Activated naive CD4-positive, alpha-beta T cell treated with anti-CD3 and anti-CD28 coated beads, Interleukin-2, amount 50 U/mL, for 16 hours (primary cell): Measurements from ENCODE around the gene HSPA6.
A peak's percentile ranks its signal among the peaks of the same experiment; 100 is the strongest.
"Not testable (repeated sequence)": the region's sequence is repeated elsewhere in the genome, so short reads cannot be mapped to it uniquely, and the experiment has no call there.

Experiments
- DNase-seq: peaks from one replicate; pipeline ENCODE4 v3.0.0-alpha.2; 2020

HSPA6 gene

DNA sequence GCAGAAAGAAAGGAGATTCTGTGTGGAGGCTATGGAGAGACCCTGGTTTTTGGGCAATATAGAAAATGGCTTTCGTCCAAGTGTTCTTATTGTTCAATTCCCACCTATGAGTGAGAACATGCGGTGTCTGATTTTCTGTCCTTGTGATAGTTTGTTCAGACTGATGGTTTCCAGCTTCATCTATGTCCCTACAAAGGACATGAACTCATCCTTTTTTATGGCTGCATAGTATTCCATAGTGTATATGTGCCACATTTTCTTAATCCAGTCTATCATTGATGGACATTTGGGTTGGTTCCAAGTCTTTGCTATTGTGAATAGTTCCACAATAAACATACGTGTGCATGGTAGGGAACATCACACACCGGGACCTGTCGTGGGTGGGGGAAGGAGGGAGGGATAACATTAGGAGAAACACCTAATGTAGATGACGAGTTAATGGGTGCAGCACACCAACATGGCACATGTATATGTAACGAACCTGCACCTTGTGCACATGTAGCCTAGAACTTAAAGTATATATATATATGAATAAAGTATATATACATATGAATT, 14.7 kb downstream of the HSPA6 start:
- not testable (repeated sequence) for DNase-seq

DNA sequence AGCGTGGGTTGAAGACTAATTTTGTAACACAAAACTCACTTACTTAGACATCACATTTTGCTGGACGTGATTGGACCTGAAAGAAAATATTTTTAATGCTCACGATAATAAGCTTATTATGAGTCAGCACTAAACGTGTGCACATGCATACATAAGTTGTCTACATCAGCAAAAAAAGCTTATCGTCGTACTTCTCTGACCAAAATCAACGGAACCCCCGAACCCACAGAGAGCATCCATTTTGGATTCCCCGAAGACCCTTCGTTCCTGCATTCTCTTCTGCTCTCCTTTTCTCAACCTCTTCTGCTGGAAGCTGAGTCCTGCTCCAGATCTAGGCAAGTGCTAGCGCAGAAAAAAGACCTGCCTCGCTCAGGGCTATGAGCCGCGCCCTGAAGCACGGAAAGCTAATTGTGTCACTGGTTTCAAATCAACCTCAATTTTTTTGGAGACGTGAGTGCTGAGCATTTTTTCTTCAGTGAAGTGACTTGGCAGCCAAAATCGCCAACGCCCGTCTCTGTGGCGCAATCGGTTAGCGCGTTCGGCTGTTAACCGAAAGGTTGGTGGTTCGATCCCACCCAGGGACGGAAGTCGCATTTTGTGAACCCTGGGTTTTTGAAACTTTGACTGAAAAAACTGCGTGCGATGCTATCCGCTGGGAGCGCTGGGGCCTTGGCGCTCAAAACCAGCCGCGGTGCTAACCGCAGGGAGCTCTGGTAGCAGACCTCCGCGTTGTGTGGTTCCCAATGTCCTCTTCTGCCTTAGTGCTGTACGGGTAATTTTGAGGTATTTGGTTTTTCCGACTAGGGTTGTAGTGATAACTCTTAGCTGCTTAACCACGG, 15.6 kb downstream of the HSPA6 start:
- peak; percentile 89 for DNase-seq

DNA sequence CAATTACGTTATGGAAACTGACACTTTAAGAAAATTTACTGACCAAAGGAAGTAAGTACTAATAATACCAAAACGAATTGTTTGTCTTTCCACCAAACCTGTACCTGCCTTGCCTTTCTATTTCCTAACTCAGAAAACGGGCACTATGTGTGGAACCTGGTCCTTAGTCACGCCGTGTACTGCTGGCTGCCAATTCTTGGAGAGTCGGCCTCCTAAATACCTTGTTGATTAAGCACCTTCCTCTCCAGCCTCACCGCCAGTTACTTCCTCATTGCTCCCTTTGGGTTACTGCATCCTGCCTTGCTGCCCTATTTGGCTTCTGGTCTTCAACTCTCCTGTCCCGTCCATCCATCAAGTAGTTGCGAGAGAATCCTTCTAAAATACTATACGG, 16.2 kb downstream of the HSPA6 start:
- not testable (repeated sequence) for DNase-seq

DNA sequence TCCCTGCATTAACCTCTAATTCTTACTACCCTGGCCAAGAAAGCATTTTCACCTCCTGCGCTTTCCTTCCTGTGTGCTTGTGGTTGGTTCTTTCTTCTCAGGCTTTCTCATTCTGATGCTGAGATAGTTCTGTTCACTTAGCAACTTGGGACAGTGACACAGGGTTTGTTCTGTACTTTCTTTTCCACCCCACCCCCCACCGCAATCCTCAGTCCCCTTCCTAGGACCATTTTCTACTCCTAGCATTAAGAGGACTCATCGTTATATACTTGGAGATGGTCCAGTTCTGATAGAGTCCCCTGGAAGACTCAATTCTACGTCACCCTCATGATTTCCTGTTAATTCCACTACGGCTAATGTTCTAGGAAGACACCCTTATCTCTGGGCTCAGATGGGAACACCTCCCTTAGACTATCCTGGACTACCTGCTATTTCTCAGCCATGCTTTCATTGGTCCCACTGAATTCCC, 17.8 kb downstream of the HSPA6 start:
- DNase-seq, result peak; percentile 31

DNA sequence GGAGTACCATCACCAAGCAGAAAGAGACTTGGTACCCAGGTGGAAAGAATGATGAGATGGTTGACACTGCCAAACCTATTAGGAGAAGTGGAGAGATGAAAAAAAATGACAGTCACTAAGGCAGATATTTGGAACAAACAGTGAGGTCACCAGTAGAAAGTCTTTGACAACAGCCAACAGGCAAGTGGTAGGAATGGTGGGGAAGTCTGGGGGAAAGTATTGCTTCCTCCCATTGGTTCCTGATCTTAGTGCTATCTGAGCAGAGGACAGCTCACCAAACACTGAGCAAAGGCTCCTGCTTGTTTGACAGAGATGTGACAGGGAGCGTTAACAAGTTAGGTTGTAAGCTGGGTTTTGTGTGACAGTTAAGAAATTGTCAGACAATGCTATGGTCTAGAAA, 18.8 kb downstream of the HSPA6 start:
- not testable (repeated sequence) for DNase-seq

DNA sequence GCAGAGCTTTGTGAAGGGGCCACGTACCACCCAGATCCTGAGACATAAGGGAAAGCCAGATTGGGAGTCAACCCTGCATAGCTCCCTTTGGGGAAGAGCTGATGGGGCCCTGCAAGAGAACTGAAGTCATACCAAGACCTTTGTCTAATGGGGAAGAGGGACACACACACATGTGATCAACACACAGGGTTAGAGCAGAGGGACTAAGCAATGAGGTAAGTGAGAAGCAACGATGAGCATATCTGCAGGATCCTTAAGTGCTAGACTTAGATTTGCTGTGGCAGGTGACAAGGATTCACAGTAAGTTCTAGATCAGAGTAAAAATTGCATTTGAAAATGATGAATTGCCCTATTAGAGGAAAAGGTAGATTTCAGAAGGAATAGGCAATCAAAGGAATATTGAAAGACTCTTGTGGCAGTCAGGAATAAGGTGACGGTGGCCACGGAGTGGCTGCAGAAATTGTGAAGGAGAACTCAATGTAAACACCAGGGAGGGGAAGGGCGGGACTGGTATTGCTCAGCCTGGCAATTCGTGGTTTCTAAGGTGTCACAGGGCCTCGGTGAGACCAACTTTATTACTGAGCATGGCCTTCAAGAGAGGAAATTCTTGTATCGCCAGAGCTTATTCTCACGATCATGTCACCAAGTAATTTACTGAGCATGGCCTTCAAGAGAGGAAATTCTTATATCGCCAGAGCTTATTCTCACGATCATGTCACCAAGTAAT, 20.8 kb downstream of the HSPA6 start:
- not testable (repeated sequence) for DNase-seq

DNA sequence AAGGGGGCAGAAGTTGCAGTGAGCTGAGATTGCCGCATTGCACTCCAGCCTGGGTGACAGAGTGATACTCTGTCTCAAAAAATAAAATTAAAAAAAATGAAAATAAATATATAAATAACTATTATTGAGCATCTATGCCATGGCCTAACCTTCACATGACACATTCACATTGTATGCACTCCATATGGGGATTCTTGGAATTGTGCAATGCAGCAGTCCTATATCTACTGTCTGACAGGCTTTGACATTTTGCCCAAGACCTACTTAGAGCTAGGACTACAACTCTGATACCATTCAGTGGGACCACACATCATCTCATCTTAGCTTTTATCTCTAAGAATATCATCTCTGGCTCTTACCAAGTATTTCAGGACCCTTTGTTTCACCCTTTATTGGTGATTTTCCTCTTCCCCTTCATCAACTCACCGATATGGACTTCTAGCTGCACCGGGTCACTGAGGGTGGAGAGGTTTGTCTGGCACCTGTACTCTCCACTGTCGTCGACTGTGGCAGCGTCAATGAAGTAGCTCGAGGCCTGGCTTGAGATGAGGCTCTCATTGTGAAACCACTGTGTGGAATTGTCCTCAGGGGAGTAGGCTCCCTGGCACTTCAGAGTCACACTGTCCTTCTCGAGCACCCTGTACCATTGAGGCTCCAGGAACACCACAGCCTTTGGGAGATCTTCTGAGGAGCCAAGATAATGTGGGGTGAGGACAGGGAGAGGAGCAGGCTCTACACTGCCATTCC, 23.8 kb downstream of the HSPA6 start:
- DNase-seq, result not testable (repeated sequence)

DNA sequence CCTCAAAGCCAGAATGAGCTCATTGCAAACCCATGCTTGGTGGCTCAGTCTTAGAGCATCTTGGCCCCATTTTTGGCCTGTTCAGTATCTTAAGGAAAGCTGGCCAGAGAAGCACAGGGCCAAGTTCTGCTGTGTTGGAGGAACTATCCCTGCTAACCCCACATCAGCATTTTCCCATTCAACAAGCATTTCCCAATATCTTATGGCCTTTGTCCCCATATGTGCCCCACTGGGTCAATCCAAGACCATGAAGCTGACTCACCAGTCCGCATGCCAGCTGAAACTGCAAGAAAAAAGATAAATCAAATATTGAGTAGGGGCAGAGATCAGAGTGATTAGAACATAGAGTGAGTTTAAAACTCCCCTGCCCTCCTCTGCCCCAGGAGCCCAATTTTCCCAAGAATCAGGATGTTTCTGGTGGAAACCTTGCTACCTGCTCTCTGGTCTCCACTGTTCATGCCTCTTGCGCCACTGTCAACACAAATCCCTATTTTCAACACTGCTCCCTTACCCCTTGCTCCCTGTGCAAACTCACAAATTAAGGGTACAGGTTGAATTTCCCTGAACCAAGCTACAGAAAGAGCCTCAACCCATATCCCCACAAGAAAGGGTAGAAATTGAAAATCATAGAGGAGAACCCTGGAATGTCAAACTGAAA, 24.5 kb downstream of the HSPA6 start:
- DNase-seq, result not testable (repeated sequence)

DNA sequence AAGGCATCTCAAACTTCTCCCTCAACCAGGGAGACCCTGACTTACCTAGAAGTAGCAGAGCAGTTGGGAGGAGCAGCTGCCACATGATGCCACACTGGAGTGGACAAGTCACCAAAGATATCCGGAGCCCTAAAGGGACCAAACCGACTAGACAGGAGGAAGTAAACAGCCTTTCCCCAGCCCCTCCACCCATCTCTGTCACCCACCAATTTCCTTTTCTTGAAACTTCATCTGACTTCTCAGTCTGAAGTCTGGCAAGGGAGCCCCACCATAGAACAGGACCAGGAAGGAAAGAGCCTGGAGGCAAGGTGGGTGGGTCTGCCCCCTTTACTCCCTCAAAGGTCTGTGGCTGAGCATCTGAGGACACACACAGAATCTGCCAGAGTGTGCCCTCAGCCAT, 25.3 kb downstream of the HSPA6 start, which contains the start of gene FCGR3A:
Gene FCGR3A (minus strand): TSS at position 167 of the 400 bp plus-strand sequence. CDS start 82 bp downstream, at position 85.
- no peak for DNase-seq

DNA sequence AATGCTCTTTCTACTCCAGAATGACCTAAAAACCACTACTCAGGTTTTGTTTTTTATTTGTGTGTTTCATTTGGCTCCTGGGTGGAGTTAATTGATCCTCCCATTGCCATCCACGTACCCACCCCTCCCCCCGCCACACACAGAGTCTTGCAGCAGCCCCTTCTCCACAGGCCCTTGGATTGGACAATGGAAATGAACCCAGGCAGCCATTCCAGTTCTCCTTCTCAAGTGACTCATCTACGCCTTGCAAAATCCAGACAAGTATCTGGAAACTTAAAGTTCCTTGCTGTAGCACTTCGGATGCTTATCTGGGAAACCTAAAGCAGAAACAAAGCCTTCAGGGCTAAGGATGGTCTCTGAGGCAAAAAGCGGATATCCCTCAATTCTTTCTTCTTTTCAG, 26.6 kb downstream of the HSPA6 start:
- not testable (repeated sequence) for DNase-seq

DNA sequence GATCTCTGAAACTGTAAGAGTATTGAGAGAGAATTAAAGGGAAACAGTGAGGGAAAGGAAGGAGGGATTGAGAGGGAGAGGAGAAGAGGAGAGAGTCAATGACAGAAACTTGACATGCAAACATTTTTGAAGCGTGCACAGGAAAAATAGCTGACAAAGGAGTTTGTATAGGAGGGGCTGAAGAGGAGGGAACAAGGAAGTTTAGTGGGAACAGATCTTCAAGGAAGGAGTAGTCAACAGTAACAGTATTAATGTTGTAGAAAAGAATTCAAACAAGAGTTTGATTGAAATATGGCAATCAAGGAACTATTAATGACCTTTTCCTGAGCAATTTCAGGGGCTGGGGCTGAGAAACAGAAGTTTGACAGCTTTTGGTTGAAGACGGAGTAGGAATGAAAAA, 29.3 kb downstream of the HSPA6 start:
- DNase-seq, result not testable (repeated sequence)

DNA sequence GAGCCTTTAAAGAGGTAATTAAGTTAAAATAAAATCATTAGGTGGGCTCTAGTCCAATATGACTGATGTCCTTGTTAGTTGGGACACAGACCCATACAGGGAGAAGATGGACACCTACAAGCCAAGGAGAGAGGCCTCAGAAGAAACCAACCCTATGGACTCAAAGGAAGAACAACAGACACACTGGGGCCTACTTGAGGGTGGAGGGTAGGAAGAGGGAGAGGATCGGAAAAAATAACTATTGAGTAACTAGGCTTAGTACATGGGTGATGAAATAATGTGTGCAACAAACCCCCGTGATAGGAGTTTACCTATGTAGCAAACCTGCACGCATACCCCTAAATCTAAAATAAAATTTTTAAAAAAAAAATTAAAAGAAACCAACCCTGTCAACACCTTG, 30.0 kb downstream of the HSPA6 start:
- DNase-seq, result not testable (repeated sequence)

DNA sequence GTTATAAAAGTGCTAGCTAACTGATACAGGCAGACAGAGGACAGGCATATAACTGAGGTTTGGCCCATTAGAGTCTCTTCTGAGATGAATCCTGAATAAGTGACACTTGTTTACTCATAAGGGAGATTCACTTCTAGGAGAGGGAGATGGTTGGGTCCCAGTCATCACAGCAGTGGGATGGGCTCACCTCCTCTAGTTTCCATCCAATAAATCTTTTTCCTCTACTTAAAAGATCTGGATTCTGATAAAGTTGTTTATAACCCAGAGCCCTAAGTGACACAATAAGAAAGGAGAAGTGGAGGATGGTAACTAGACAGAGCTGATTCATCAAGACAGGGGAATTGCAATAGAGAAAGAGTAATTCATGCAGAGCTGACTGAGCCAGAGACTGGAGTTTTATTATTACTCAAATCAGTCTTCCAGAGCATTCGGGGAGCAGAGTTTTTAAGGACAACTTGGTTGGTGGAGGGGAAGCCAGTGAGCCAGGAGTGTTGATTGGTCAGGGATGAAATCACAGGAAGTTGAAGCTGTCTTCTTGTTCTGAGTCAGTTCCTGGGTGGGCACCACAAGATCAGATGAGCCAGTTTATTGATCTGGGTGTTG, 30.6 kb downstream of the HSPA6 start:
- not testable (repeated sequence) for DNase-seq

DNA sequence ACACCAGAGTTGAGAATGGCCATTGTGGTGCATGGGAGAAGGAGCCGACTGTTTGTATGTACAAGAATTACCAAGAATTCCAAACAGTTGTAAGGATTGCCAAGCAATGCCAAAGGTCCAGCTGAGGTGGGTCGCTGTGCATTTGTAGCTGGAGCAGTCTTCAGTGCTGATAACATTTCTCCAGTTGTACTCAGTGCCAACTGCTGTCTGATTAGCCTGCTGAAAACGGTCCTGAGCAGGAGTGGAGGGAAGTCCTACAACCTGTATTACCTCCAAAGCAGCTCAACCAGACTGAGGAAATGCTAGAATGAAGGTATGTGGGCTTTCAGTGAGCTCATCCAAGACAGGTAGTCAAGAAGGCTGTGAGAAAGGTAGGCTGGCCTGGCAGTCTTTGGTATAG, 31.8 kb downstream of the HSPA6 start:
- DNase-seq, result not testable (repeated sequence)

DNA sequence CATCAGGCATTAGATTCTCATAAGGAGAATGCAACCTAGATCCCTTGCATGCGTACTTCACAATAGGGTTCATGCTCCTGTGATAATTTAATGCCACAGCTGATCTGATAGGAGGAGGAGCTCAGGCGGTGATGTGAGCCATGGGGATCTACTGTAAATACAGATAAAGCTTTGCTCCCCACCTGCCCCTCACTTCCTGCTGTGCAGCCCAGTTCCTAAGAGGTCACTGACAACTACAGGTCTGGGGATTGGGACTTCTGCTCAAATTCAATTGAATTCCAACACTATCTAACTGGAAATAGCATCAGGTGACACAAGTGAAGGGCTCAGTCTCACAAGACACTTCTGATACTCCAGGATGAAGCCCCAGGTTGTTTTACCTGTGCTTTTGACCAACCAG, 32.6 kb downstream of the HSPA6 start:
- not testable (repeated sequence) for DNase-seq

DNA sequence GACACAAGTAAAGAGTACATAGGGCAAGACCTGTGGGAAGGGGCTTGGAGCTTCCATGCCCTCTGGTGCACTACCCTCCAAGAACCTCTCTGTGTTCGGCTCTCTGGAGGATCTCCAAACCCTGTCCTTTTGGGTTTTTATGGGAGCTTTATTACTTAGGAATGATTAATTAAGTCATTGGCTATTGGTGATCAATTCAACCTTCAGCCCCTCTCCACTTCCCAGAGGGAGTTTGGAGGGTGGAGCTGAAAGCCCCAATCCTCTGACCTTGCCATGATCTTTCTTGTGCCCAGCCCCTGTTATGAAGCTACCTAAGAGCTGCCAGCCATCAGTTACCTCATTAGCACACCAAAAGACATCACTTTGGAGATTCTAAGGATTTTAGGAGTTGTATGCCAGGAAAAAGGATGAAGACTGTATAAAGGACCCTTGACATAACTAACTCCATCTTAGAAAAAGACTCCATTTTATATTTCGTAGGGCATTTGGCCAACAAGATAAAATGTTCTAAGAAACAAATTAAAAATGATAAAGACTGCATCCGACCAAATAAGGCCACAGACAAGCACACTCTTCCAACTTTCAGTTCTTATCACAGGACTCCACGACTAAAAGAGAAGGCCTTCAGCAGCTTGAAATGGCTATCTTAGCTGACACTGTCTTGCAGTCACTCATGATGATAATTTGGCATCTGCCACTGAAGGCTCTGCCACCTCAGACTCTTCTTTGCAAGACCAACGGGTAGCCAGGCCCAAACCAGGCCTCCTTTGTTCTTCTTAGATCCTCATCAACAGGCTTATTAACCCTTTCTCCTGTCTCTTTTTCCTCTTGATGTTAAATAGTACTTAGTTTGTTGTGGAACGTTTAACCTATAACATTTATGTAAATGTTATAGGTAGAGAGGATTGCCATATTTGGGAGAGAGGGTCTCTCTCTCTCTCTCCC, 33.4 kb downstream of the HSPA6 start:
- not testable (repeated sequence) for DNase-seq

DNA sequence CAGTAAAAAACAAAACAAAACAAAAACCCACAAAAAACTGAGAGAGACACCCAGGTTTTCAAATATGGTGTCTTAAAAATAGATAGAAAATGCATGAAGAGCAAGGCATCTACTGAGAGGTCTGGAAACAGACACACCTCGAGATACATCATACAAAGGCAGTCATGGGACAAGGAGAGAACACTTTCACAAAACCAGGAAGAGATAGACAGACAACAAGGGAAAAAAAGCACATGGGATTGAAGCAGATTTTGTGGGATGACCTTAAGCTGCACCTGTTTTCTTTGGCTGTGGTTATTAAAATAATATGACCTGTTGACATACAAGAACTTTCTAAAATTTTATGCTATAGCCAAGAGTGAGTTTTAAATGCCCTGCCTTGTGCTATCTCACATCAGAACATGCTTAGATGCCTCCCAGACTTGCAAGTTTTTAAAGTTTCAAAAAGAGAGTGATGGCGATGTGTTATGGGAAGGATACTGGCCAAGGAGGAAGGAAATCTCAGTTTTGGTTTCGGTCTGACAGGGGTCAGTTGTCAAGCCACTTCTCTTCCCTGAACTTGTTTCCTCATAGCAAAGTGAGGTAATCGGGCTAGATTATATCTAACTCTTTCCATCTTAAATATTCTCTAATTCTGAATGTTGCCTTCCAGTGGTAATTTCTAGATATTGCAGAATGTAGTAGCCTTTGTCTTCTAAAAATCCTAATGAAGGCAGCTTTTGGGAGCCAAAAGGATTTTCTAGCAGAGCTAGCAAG, 36.8 kb downstream of the HSPA6 start:
- DNase-seq, result not testable (repeated sequence)

DNA sequence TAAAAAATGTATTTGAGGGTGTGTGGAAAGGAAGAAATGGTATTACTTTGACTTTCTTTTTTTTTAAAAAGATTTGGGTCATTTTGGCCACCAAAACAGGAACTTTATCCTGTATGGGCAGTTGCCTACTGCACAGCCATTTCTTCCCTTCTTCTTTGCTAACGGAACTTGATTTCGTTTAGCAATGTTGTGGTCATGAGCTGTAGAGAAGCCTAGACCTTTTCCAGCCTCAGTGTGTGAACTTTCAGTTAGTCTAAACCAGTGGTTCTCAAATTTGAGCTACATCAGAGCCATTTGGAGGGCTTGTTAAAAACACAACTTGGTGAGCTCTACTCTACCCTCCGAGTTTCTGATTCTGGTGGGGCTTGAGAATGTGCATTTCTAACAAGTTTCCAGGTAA, 38.1 kb downstream of the HSPA6 start:
- DNase-seq, result not testable (repeated sequence)

DNA sequence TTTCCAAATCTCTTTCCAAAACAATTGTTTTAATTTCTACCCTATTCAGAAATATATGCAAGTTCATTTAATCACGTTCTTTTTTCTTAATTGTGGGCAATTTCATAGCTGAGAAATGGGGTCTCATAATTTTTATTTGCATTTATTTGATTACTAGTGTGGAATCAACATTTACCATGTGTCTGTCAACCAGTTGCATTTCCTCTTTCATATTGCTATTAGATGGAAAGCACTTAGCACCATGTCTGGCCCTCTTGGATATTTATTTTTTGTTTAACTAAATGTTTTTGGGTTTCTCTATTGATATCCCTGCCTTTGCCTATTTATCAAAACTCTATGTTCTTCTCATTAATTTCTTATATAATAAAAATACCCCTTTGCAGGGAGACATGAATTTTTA, 39.2 kb downstream of the HSPA6 start:
- DNase-seq, result not testable (repeated sequence)

DNA sequence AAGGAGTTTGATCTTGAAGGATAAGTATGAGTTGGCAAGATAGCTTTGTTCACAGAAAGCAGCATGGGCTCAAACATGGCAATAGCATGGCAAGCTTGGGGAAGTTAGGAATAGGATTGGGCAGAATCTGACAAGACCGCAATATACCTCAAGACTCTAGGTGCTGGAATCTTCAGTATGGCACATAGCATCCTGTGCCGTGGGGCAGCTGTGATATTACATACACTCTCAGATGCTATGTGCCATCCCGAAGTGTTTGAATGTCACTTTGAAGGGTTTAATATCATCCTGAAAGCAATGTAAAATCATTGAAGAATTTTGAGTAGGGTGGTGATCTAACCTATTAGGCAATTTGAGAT, 42.2 kb downstream of the HSPA6 start:
- not testable (repeated sequence) for DNase-seq
